Measurements from ENCODE around the gene HSPA5. TPM values are rescaled to one million over a fixed set of nuclear protein-coding genes. Genes with fewer than 3 reads are reported as not detected.

Gene HSPA5
- total RNA-seq, 1 donor from 2014 or later: 44.2 TPM

GRCh38 chr9:125254231-125254630 is 13.1 kb upstream of the HSPA5 start:
- H2AFZ ChIP-seq (replicated peaks): no peak overlapping the region
- no peak for TF ChIP-seq EZH2phosphoT487 (IDR thresholded peaks at IDR 0.05)
- TF ChIP-seq CTCF (IDR thresholded peaks at IDR 0.05): no peak
- no peak for TF ChIP-seq EZH2 (IDR thresholded peaks at IDR 0.05)
- no peaks in the 10 kb centered on the region for H3K9me3 ChIP-seq (ENCODE audit: low read depth)
- Mint-ChIP-seq H3K36me3 (no peaks in the 10 kb centered on the region), H3K27ac (no peak overlapping the region), H3K4me1 (peaks cover under 1% of the 10 kb centered on the region), H3K4me3 (no peak overlapping the region), H3K9me3 (no peaks in the 10 kb centered on the region), H3K27me3 (ENCODE audit: insufficient read depth, low read depth) (peaks cover 3% of the 10 kb centered on the region)
- H3K79me2 ChIP-seq (ENCODE audit: low read depth): no peaks in the 10 kb centered on the region
- H3K4me2 ChIP-seq: no peak overlapping the region
- no peaks in the 10 kb centered on the region for H3F3A ChIP-seq (ENCODE audit: low read depth)
- no peaks in the 10 kb centered on the region for H3K4me1 ChIP-seq
- H4K20me1 ChIP-seq (ENCODE audit: low read depth): no peaks in the 10 kb centered on the region
- H3K27me3 ChIP-seq: no peaks in the 10 kb centered on the region
- H3K36me3 ChIP-seq: no peaks in the 10 kb centered on the region
- no peak overlapping the region for H3K27ac ChIP-seq
- DNase-seq (ENCODE audit: low spot score): no peak
- H3K4me3 ChIP-seq: no peak overlapping the region
- no peak overlapping the region for H3K9ac ChIP-seq

GRCh38 chr9:125246261-125246667 is 5.1 kb upstream of the HSPA5 start:
- H3K4me1 Mint-ChIP-seq: peaks cover 5% of the 10 kb centered on the region
- H3K9me3 ChIP-seq (ENCODE audit: low read depth): no peaks in the 10 kb centered on the region
- H3F3A ChIP-seq (ENCODE audit: low read depth): no peaks in the 10 kb centered on the region
- TF ChIP-seq EZH2phosphoT487 (IDR thresholded peaks at IDR 0.05) (no peak), EZH2 (IDR thresholded peaks at IDR 0.05) (no peak), CTCF (IDR thresholded peaks at IDR 0.05) (no peak)
- H3K79me2 ChIP-seq (ENCODE audit: low read depth): peaks cover 9% of the 10 kb centered on the region
- H3K27ac Mint-ChIP-seq: no peak overlapping the region
- no peaks in the 10 kb centered on the region for H4K20me1 ChIP-seq (ENCODE audit: low read depth)
- no peak overlapping the region for H3K9ac ChIP-seq
- peaks cover 4% of the 10 kb centered on the region for H3K4me1 ChIP-seq
- peaks cover 9% of the 10 kb centered on the region for H3K27me3 Mint-ChIP-seq (ENCODE audit: insufficient read depth, low read depth)
- H3K27ac ChIP-seq: no peak overlapping the region
- H3K4me3 Mint-ChIP-seq: no peak overlapping the region
- H2AFZ ChIP-seq (replicated peaks): no peak overlapping the region
- no peak overlapping the region for H3K4me2 ChIP-seq
- no peaks in the 10 kb centered on the region for H3K36me3 ChIP-seq
- H3K36me3 Mint-ChIP-seq: peaks cover under 1% of the 10 kb centered on the region
- no peaks in the 10 kb centered on the region for H3K27me3 ChIP-seq
- no peak overlapping the region for H3K4me3 ChIP-seq
- H3K9me3 Mint-ChIP-seq: no peaks in the 10 kb centered on the region
- DNase-seq (ENCODE audit: low spot score): no peak

GRCh38 chr9:125243792-125244260 is 2.7 kb upstream of the HSPA5 start:
- no peak overlapping the region for H3K4me3 Mint-ChIP-seq
- H3K9ac ChIP-seq: no peak overlapping the region
- H3K27me3 Mint-ChIP-seq (ENCODE audit: insufficient read depth, low read depth): peaks cover 14% of the 10 kb centered on the region
- H2AFZ ChIP-seq (replicated peaks): no peak overlapping the region
- peaks cover 15% of the 10 kb centered on the region for H3K4me1 ChIP-seq
- H3K36me3 Mint-ChIP-seq: peaks cover 18% of the 10 kb centered on the region
- peaks cover 5% of the 10 kb centered on the region for H3K36me3 ChIP-seq
- H3K9me3 Mint-ChIP-seq: no peaks in the 10 kb centered on the region
- no peak for DNase-seq (ENCODE audit: low spot score)
- no peak overlapping the region for H3K4me2 ChIP-seq
- H3K4me1 Mint-ChIP-seq: peaks cover 10% of the 10 kb centered on the region
- H3K27me3 ChIP-seq: no peaks in the 10 kb centered on the region
- H3K27ac ChIP-seq: no peak overlapping the region
- TF ChIP-seq CTCF (IDR thresholded peaks at IDR 0.05): no peak
- TF ChIP-seq EZH2phosphoT487 (IDR thresholded peaks at IDR 0.05): no peak
- TF ChIP-seq EZH2 (IDR thresholded peaks at IDR 0.05): no peak
- peaks cover 32% of the 10 kb centered on the region for H3K79me2 ChIP-seq (ENCODE audit: low read depth)
- no peak overlapping the region for H3K27ac Mint-ChIP-seq
- no peaks in the 10 kb centered on the region for H3K9me3 ChIP-seq (ENCODE audit: low read depth)
- H3K4me3 ChIP-seq: no peak overlapping the region
- peaks cover 12% of the 10 kb centered on the region for H3F3A ChIP-seq (ENCODE audit: low read depth)
- peaks cover 22% of the 10 kb centered on the region for H4K20me1 ChIP-seq (ENCODE audit: low read depth)

All from neural progenitor cell (in vitro differentiated cells).